Testis (tissue), 5 donors: ENCODE measurements around the gene OR8K3. TPM values are rescaled to one million over a fixed set of nuclear protein-coding genes. Genes with fewer than 3 reads are reported as not detected.

Experiments used
- DNase-seq: peaks from one replicate; pipeline ENCODE4 v3.0.0-alpha.2; 2019
- H3K27ac ChIP-seq, 2 donors: fragments of 200-600 bp; sonication (generic); one replicate each; pipeline ENCODE4 v1.5.1; 2019
- H3K27me3 ChIP-seq: fragments of 200-600 bp; sonication (generic); one replicate; pipeline ENCODE4 v1.5.1; 2019
- H3K36me3 ChIP-seq: fragments of 200-600 bp; sonication (generic); one replicate; pipeline ENCODE4 v1.5.1; 2017; ENCODE audit warnings: low read depth; ENCODE audit errors: missing control alignments
- H3K4me1 ChIP-seq: fragments of 200-600 bp; sonication (generic); one replicate; pipeline ENCODE4 v1.5.1; 2019
- H3K4me3 ChIP-seq, 2 donors: fragments of 200-600 bp; sonication (generic); one replicate each; pipeline ENCODE4 v1.5.1; 2017 to 2019
- H3K9me3 ChIP-seq: fragments of 200-600 bp; sonication (generic); one replicate; pipeline ENCODE4 v1.5.1; 2017
- POLR2A ChIP-seq: fragments of 450-650 bp; IDR thresholded peaks from one replicate; pipeline ENCODE4 v1.6.1; 2017; ENCODE audit warnings: antibody characterized with exemption, mild to moderate bottlenecking, moderate library complexity
- WGBS, 2 donors: methylation state at CpG; one replicate each; pipeline ENCODE4 v1.1.5; 2018; 5-methylcytosine and 5-hydroxymethylcytosine counted together
- intact Hi-C: fragments of 100-400 bp; cut with DNase I; formaldehyde crosslinking; loops from one replicate; pipeline ENCODE4 v1.15.1; 2023; ENCODE audit warnings: low total_unique reads
- long read RNA-seq, 2 donors: transcript quantifications; one replicate each; lab custom pipeline, GENCODE V29; 2026
- polyA plus RNA-seq: library from polyadenylated mRNA; stranded (reverse); fragments of 350-450 nt; fragmentation: Illumina TruSeq; extraction: RNeasy Lipid Tissue Mini Kit (QIAGEN cat#74804); gene quantifications from one replicate; pipeline ENCODE4 v1.2.3, GENCODE V29; 2014; ENCODE audit warnings: low read depth, low replicate concordance; ENCODE audit not compliant: insufficient read depth
- total RNA-seq, 2 donors: library from RNA; depleted of rRNA; stranded (reverse); fragments of >200 nt; gene quantifications; one replicate each; pipeline ENCODE4 v1.2.3, GENCODE V29; 2016
- TF ChIP-seq, protein P1 (sequence below), 3 experiments: fragments of 450-650 bp in 2 of 3; fragments of 200-600 bp in 1 of 3; sonication (generic) in 1 of 3; IDR thresholded peaks; one replicate each; pipeline ENCODE4 v1.5.1; 2016 to 2019; ENCODE audit warnings: antibody characterized with exemption in 3 of 3, mild to moderate bottlenecking in 2 of 3, moderate library complexity in 1 of 3

Gene OR8K3
- total RNA-seq (not detected), polyA plus RNA-seq (not detected)
- long read RNA-seq, donor 1 = 0 reads
- long read RNA-seq, donor 2 = 0 reads

DNA sequence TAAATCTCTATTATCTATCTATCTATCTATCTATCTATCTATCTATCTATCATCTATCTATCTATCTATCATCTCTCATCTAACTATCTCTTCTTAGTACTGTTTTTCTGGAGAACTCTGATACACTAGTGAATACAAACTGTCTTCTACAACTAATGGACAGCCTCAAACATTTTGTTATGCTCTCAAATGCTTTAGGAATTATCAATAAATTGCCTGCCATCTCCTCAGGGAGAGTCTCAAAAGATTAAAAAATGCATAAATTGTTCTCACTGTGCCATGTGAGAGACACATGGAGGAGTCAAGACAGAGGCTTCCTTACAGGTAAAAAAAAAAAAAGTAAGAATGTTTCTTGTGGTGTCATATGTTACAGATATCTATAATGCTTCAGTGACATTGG is at the start of gene OR8K3:
TSS of gene OR8K3 (plus strand) at position 301 of the 400 bp plus-strand sequence. CDS start 3,163 bp downstream, outside the sequence.
- H3K27me3 ChIP-seq = no peaks in the 10 kb centered on the region
- TF ChIP-seq, protein P1, sequence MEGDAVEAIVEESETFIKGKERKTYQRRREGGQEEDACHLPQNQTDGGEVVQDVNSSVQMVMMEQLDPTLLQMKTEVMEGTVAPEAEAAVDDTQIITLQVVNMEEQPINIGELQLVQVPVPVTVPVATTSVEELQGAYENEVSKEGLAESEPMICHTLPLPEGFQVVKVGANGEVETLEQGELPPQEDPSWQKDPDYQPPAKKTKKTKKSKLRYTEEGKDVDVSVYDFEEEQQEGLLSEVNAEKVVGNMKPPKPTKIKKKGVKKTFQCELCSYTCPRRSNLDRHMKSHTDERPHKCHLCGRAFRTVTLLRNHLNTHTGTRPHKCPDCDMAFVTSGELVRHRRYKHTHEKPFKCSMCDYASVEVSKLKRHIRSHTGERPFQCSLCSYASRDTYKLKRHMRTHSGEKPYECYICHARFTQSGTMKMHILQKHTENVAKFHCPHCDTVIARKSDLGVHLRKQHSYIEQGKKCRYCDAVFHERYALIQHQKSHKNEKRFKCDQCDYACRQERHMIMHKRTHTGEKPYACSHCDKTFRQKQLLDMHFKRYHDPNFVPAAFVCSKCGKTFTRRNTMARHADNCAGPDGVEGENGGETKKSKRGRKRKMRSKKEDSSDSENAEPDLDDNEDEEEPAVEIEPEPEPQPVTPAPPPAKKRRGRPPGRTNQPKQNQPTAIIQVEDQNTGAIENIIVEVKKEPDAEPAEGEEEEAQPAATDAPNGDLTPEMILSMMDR (IDR thresholded peaks at IDR 0.05) = no peak
- H3K4me1 ChIP-seq = no peaks in the 10 kb centered on the region
- H3K27ac ChIP-seq = no peak within 1 kb of the TSS
- no peaks in the 10 kb centered on the region for H3K36me3 ChIP-seq
- intact Hi-C loops = no loop called here
- DNase-seq = no peak
- no peak within 1 kb of the TSS for H3K4me3 ChIP-seq
- H3K9me3 ChIP-seq = no peaks in the 10 kb centered on the region

DNA sequence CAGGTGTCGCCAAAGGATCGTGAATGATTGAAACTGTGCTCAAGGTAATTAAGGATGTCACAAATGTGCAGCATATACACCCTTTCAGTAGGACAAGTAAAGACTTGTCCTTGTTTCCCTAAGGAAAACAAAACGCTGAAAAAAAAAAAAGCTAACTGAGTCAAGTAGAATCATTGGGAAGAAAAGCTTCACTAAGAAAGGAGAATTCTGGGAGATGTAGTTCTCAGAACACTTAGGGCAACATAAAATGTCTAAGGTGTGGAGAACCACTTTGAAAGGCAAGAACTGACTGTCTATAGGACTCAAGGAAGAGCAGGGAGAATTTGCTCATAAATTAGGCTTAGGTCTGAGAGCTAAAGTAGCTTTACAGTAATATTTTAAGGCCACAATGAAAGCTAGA is 43.9 kb upstream of the OR8K3 start:
- Histone ChIP-seq H3K36me3 (no peaks in the 10 kb centered on the region), H3K27me3 (no peaks in the 10 kb centered on the region), H3K4me1 (no peaks in the 10 kb centered on the region), H3K27ac (no peak overlapping the region), H3K4me3 (no peak overlapping the region), H3K9me3 (no peaks in the 10 kb centered on the region)
- 43 to 58% methylated on average over 3 of the region's 3 CpGs for WGBS, 2 donors
- TF ChIP-seq, protein P1 (IDR thresholded peaks at IDR 0.05) = no peak
- intact Hi-C loops = no loop called here
- DNase-seq = no peak

DNA sequence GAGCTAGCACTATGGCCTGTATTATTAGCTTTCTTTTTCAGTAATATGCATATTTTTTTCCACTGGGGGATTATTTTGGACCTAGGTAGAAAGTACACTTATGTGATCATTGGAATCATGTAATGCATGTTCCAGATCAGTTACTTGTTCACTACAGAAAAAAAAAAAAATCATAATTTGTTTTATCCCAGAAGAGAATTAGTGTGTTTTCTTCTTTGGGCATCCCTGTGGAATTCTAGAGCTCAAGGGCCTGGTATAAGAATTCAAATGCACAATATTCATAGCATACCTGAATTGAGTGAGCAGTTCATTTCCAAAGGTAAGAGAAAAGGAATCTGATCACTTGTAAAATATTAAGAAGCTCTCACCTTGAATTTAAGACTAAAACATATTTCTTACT is 41.1 kb upstream of the OR8K3 start, which contains the start of gene OR5T1:
TSS of gene OR5T1 (plus strand) at position 301 of the 400 bp plus-strand sequence. CDS start 1,485 bp downstream, outside the sequence.
- no peaks in the 10 kb centered on the region for H3K36me3 ChIP-seq
- no peak within 1 kb of the TSS for H3K27ac ChIP-seq
- intact Hi-C loops = no loop called here
- DNase-seq = no peak
- TF ChIP-seq, protein P1 (IDR thresholded peaks at IDR 0.05) = no peak
- no peak for TF ChIP-seq POLR2A
- no peaks in the 10 kb centered on the region for H3K4me1 ChIP-seq
- no peaks in the 10 kb centered on the region for H3K9me3 ChIP-seq
- H3K4me3 ChIP-seq = no peak within 1 kb of the TSS
- H3K27me3 ChIP-seq = no peaks in the 10 kb centered on the region

DNA sequence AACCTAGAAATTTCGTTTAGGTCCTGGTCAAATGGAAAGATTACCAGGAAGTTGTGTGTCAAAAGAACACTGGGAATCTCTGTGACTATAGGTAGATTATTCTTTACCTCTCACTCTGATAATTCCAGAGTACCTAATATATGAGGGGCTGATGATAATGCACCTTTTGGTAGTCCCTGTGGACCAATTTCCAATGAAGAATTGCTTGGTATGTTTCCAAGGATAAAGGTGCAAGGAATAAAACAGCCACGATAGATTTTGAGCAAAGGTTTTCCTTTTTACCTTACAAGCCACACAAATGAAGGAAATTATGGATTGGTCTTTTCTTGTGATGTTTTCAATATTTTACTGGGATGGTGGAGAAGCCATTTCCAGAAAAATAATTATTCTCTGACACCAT is 22.8 kb upstream of the OR8K3 start, which contains the start of gene OR8H1:
TSS of gene OR8H1 (minus strand) at position 101 of the 400 bp plus-strand sequence. CDS start 1,192 bp downstream, outside the sequence.
- intact Hi-C loops = no loop called here
- 38 to 75% methylated on average over 2 of the region's 2 CpGs for WGBS, 2 donors
- no peaks in the 10 kb centered on the region for H3K27me3 ChIP-seq
- H3K4me3 ChIP-seq = no peak within 1 kb of the TSS
- no peak for DNase-seq
- TF ChIP-seq, protein P1 (IDR thresholded peaks at IDR 0.05) = no peak
- TF ChIP-seq POLR2A = no peak
- H3K36me3 ChIP-seq = no peaks in the 10 kb centered on the region
- H3K9me3 ChIP-seq = no peaks in the 10 kb centered on the region
- H3K4me1 ChIP-seq = no peaks in the 10 kb centered on the region
- H3K27ac ChIP-seq = no peak within 1 kb of the TSS

DNA sequence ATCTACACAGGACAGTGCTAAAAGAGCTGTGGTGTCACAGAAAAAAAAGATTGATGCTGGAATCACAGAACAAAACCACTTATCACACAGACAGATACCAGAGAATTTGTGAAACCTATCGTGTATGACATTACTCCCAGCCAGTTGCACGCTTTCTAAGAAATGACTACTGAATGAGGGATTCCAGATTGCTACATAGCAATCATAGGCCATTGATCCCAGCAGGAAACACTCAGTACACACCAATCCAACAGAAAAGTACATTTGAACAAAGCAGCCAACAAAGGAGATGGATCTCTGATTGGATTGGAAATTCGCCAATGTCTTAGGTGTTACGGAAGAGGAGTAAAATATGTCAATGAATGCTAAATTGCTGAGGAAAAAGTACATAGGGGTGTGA is 18.0 kb upstream of the OR8K3 start:
- no peaks in the 10 kb centered on the region for H3K27me3 ChIP-seq
- H3K9me3 ChIP-seq = no peaks in the 10 kb centered on the region
- WGBS, 2 donors = 84 to 90% methylated on average over 4 of the region's 4 CpGs
- H3K36me3 ChIP-seq = no peaks in the 10 kb centered on the region
- TF ChIP-seq, protein P1 (IDR thresholded peaks at IDR 0.05) = no peak
- no peak for TF ChIP-seq POLR2A
- H3K4me1 ChIP-seq = no peaks in the 10 kb centered on the region
- intact Hi-C loops = no loop called here
- DNase-seq = no peak
- no peak overlapping the region for H3K4me3 ChIP-seq
- H3K27ac ChIP-seq = no peak overlapping the region
